ENCODE results near the gene ROCK2.

DNA sequence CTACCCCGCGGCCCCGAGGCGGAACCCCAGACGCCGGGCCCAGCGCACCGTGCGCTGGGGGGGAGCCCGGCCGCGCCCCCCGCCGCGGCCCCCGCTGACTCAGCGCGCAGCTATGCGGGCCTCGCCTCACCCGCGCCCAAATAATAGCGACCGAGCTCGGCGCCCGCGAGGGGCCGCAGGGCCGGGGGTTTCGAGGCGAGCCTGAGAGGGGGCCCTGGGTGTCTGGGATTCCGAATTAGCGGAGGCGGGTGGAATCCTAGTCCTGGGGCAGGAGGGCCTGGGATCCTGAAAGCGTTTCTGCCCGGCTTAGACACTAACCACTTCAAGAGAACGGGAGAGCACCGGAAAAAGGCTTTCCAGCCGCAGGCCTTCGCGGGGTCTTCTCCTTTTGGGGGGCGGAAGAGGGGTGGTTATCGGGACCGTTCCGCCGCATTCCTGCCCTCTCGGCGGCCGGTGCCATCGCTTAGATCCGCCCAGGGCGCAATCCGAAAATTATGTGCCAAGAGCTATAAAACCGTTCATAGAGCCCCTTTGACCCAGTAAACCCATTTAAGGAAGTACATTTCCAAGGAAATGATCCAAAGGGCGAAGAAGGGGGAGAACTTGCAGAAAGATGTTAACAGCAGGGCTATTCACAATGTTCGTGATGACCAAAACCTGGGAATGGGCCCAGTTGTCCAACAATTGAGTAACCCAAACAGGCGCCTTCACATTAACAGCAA lies 681 bp upstream of the ROCK2 start:
- TF ChIP-seq, protein P1, sequence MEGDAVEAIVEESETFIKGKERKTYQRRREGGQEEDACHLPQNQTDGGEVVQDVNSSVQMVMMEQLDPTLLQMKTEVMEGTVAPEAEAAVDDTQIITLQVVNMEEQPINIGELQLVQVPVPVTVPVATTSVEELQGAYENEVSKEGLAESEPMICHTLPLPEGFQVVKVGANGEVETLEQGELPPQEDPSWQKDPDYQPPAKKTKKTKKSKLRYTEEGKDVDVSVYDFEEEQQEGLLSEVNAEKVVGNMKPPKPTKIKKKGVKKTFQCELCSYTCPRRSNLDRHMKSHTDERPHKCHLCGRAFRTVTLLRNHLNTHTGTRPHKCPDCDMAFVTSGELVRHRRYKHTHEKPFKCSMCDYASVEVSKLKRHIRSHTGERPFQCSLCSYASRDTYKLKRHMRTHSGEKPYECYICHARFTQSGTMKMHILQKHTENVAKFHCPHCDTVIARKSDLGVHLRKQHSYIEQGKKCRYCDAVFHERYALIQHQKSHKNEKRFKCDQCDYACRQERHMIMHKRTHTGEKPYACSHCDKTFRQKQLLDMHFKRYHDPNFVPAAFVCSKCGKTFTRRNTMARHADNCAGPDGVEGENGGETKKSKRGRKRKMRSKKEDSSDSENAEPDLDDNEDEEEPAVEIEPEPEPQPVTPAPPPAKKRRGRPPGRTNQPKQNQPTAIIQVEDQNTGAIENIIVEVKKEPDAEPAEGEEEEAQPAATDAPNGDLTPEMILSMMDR (IDR thresholded peaks at IDR 0.05 in 4 of 5, conservative IDR thresholded peaks at IDR 0.05 in 1 of 5): peak in 1 of 5 experiments; percentile 9
- TF ChIP-seq POLR2A (IDR thresholded peaks at IDR 0.05): no peak
